WI38 (cell line): ENCODE results near the gene LETM1.

ENCODE experiments used
- H3K4me3 ChIP-seq: 2 replicates; pipeline ENCODE4 v1.5.1; 2011; ENCODE audit warnings: low read depth, mild to moderate bottlenecking, control low read depth, low read length
- CTCF ChIP-seq: IDR thresholded peaks from 2 replicates; pipeline ENCODE4 v1.5.1; 2012; ENCODE audit warnings: low read depth, mild to moderate bottlenecking, control low read depth, low read length

LETM1 gene

GRCh38 chr4:1899149-1900086 lies 43.5 kb upstream of the LETM1 start:
- peak; percentile 71 for TF ChIP-seq CTCF
- H3K4me3 ChIP-seq: no peak overlapping the region

DNA sequence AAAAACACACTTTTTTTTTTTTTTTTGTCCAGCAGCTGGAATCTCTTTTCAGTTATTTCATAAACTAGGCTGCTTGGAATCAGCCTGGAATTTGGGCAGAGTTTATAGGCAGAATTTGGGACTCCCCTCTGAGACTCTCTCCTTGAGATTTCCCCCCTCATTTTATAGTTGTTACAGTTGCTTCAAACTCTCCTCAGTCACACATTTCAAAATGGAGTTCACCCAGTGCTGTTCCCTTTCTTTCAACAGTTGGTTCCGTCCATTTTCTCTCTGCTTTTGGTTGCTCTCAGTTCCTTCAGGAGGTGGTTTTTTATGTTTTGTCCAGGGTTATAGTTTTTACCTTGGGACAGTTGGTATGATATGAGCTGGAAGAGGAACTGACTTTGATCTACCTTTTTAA lies 42.7 kb upstream of the LETM1 start:
- TF ChIP-seq CTCF: no peak
- no peak overlapping the region for H3K4me3 ChIP-seq

DNA sequence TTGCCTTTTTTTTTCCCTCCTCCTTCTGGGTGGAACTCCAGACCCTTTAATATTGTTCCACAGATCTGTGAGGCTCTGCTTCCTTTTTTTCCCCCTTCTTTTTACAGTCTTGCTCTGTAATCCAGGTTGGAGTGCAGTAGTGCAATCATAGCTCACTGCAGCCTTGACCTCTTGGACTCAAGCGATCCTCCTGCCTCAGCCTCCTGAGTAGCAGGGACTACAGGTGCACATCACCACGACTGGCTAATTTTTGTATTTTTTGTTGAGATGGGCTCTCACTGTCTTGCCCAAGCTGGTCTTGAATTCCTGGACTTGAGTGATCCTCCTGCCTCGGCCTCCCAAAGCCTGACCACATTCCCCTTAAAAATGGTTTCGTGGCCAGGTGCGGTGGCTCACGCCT lies 42.1 kb upstream of the LETM1 start:
- no peak overlapping the region for H3K4me3 ChIP-seq
- no peak for TF ChIP-seq CTCF

- no peak for TF ChIP-seq CTCF
- H3K4me3 ChIP-seq: no peak overlapping the region
These were observed 40.7 kb upstream of the LETM1 start for GRCh38 chr4:1896658-1896991.

DNA sequence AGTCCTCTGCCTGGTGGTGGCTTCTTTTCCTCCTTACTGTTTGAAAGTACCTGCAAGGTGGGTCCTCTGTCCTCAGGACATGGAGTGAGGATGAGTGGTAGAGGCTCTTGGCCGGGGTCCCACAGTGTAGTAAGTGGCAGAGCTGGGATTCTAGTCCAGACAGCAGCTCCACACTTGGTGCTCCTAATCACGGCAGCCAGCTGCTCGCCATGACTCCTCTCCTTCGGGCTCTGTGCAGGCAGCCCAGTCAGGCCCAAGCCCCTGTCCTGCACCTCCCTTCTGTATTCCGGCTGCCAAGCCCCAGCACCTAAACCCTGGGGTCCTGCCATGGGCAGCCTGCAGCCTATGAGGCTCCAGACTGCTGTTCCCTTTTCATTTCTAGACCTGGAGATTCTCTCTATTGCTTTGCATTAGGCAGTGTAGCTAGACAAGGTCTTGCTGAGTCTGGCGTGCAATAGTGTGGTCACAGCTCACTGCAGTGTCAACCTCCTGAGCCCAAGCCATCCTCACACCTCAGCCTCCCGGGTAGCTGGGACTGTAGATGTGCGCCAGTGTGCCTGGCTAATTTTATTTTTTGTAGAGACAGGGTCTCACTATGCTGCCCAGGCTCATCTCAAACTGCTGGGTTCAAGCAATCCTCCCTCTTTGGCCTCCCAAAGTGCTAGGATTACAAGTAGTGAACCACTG lies 40.2 kb upstream of the LETM1 start:
- H3K4me3 ChIP-seq: no peak overlapping the region
- TF ChIP-seq CTCF: no peak

DNA sequence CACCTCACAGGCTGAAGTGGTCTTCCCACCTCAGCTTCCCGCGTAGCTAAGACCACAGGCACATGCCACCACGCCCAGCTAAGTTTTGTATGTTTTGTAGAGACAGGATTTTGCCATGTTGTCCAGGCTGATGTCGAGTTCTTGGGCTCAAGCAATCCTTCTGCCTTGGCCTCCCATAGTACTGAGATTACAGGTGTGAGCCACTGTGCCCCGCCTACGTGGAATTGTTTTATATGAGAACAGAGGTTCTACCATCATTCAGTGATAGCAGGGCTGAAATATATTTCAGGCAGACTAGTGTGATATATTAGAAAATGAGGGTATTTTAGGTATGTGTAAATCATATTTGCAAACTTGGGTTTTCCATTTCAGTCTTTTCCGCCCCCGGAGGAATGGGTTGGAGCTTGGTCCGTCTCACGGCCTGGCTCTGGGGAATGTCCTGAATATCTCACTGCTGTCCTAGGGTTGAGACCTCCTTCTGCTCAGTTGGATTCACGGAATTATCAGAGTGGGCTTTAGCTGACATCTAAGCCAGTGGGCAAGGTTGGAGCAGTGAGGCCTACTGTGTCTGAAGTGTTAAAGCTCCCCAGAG lies 35.1 kb upstream of the LETM1 start:
- no peak overlapping the region for H3K4me3 ChIP-seq
- no peak for TF ChIP-seq CTCF

- no peak for TF ChIP-seq CTCF
- no peak overlapping the region for H3K4me3 ChIP-seq
These were observed 31.1 kb upstream of the LETM1 start for GRCh38 chr4:1887052-1887451.
